Measurements from ENCODE around the gene ZNF777.
"Not testable (repeated sequence)": the region's sequence is repeated elsewhere in the genome, so short reads cannot be mapped to it uniquely, and the experiment has no call there.

ZNF777 gene

GRCh38 chr7:149450821-149451220 is 10.0 kb downstream of the ZNF777 start:
- no peaks in the 10 kb centered on the region for H3K27me3 Mint-ChIP-seq
- peaks cover 36% of the 10 kb centered on the region for H3K36me3 Mint-ChIP-seq
- no peaks in the 10 kb centered on the region for H3K4me1 Mint-ChIP-seq
- DNase-seq: no peak
- no peak overlapping the region for H3K4me3 Mint-ChIP-seq
- no peak overlapping the region for H3K27ac Mint-ChIP-seq
- no peaks in the 10 kb centered on the region for H3K9me3 Mint-ChIP-seq
- CTCF ChIA-PET: no interaction called here

GRCh38 chr7:149449897-149450296 is 11.0 kb downstream of the ZNF777 start:
- no peak overlapping the region for H3K4me3 Mint-ChIP-seq
- CTCF ChIA-PET: no interaction called here
- H3K4me1 Mint-ChIP-seq: no peaks in the 10 kb centered on the region
- no peaks in the 10 kb centered on the region for H3K9me3 Mint-ChIP-seq
- no peak for DNase-seq
- no peaks in the 10 kb centered on the region for H3K27me3 Mint-ChIP-seq
- no peak overlapping the region for H3K27ac Mint-ChIP-seq
- peaks cover 40% of the 10 kb centered on the region for H3K36me3 Mint-ChIP-seq

GRCh38 chr7:149448961-149449360 is 11.9 kb downstream of the ZNF777 start:
- no peak for DNase-seq
- Mint-ChIP-seq H3K9me3 (no peaks in the 10 kb centered on the region), H3K4me1 (no peaks in the 10 kb centered on the region), H3K36me3 (peaks cover 44% of the 10 kb centered on the region), H3K4me3 (no peak overlapping the region), H3K27ac (no peak overlapping the region), H3K27me3 (no peaks in the 10 kb centered on the region)
- CTCF ChIA-PET: no interaction called here

- not testable (repeated sequence) for H3K4me3 Mint-ChIP-seq, DNase-seq, H3K9me3 Mint-ChIP-seq, H3K27me3 Mint-ChIP-seq, H3K27ac Mint-ChIP-seq, H3K4me1 Mint-ChIP-seq
- CTCF ChIA-PET: interaction anchor here (0.6 kb wide), 1 partner anchor 531 kb away, joined by 3 read pairs; no protein-coding TSS in a partner anchor
- H3K36me3 Mint-ChIP-seq: peaks cover 39% of the 10 kb centered on the region
Observed at GRCh38 chr7:149446026-149446425, 14.8 kb downstream of the ZNF777 start.

GRCh38 chr7:149444287-149444686 is 16.6 kb downstream of the ZNF777 start:
- DNase-seq: no peak
- CTCF ChIA-PET: no interaction called here
- Mint-ChIP-seq H3K27me3 (no peaks in the 10 kb centered on the region), H3K4me3 (no peak overlapping the region), H3K4me1 (peaks cover 14% of the 10 kb centered on the region), H3K27ac (no peak overlapping the region), H3K9me3 (no peaks in the 10 kb centered on the region), H3K36me3 (peaks cover 38% of the 10 kb centered on the region)

- peaks cover 15% of the 10 kb centered on the region for H3K4me1 Mint-ChIP-seq
- no peak for DNase-seq
- no peak overlapping the region for H3K27ac Mint-ChIP-seq
- H3K9me3 Mint-ChIP-seq: no peaks in the 10 kb centered on the region
- no peaks in the 10 kb centered on the region for H3K27me3 Mint-ChIP-seq
- CTCF ChIA-PET: interaction anchor here (0.6 to 1.0 kb wide), 2 partner anchors 21 to 236 kb away, joined by 3 read pairs; no protein-coding TSS in a partner anchor
- peaks cover 39% of the 10 kb centered on the region for H3K36me3 Mint-ChIP-seq
- H3K4me3 Mint-ChIP-seq: no peak overlapping the region
Observed at GRCh38 chr7:149443523-149443922, 17.3 kb downstream of the ZNF777 start.

GRCh38 chr7:149442924-149443323 is 17.9 kb downstream of the ZNF777 start:
- Mint-ChIP-seq H3K36me3 (peaks cover 39% of the 10 kb centered on the region), H3K27me3 (no peaks in the 10 kb centered on the region), H3K27ac (no peak overlapping the region), H3K4me3 (no peak overlapping the region), H3K9me3 (no peaks in the 10 kb centered on the region), H3K4me1 (peaks cover 15% of the 10 kb centered on the region)
- DNase-seq: no peak
- CTCF ChIA-PET: interaction anchor here (0.6 to 1.0 kb wide), 2 partner anchors 20 to 235 kb away, joined by 3 read pairs; no protein-coding TSS in a partner anchor

- no peak for DNase-seq
Observed at GRCh38 chr7:149440222-149440621, 20.6 kb downstream of the ZNF777 start.

GRCh38 chr7:149436358-149436757 is 24.5 kb downstream of the ZNF777 start:
- Mint-ChIP-seq H3K4me1 (peaks cover 15% of the 10 kb centered on the region), H3K27me3 (no peaks in the 10 kb centered on the region), H3K9me3 (no peaks in the 10 kb centered on the region), H3K27ac (no peak overlapping the region), H3K4me3 (no peak overlapping the region), H3K36me3 (peaks cover 40% of the 10 kb centered on the region)
- CTCF ChIA-PET: no interaction called here
- DNase-seq: no peak

More at GRCh38 chr7:149440222-149440621, 20.6 kb downstream of the ZNF777 start:
- H3K36me3 Mint-ChIP-seq: peaks cover 25% of the 10 kb centered on the region
- no peaks in the 10 kb centered on the region for H3K9me3 Mint-ChIP-seq
- CTCF ChIA-PET: interaction anchor here (2.4 kb wide), 1 partner anchor 18 kb away, joined by 12 read pairs; no protein-coding TSS in a partner anchor
- no peak overlapping the region for H3K4me3 Mint-ChIP-seq
- peak overlapping the region; percentile 17 for H3K27ac Mint-ChIP-seq
- peaks cover 15% of the 10 kb centered on the region for H3K4me1 Mint-ChIP-seq
- no peaks in the 10 kb centered on the region for H3K27me3 Mint-ChIP-seq

- CTCF ChIA-PET: interaction anchor here (0.8 kb wide), 1 partner anchor 10 kb away, joined by 3 read pairs; no protein-coding TSS in a partner anchor
- Mint-ChIP-seq H3K4me3 (no peak overlapping the region), H3K4me1 (peaks cover 16% of the 10 kb centered on the region), H3K27ac (no peak overlapping the region), H3K9me3 (no peaks in the 10 kb centered on the region), H3K27me3 (no peaks in the 10 kb centered on the region), H3K36me3 (peaks cover 52% of the 10 kb centered on the region)
- DNase-seq: no peak
Observed at GRCh38 chr7:149433124-149433523, 27.7 kb downstream of the ZNF777 start.

- Mint-ChIP-seq H3K4me3 (no peak overlapping the region), H3K36me3 (peaks cover 48% of the 10 kb centered on the region), H3K9me3 (no peaks in the 10 kb centered on the region), H3K4me1 (peaks cover 16% of the 10 kb centered on the region), H3K27me3 (no peaks in the 10 kb centered on the region), H3K27ac (no peak overlapping the region)
- DNase-seq: no peak
- CTCF ChIA-PET: no interaction called here
Observed at GRCh38 chr7:149432121-149432691, 28.7 kb downstream of the ZNF777 start.

GRCh38 chr7:149431486-149432120 is 29.3 kb downstream of the ZNF777 start:
- Mint-ChIP-seq H3K27me3 (no peaks in the 10 kb centered on the region), H3K36me3 (peaks cover 48% of the 10 kb centered on the region), H3K4me1 (peaks cover 16% of the 10 kb centered on the region), H3K9me3 (no peaks in the 10 kb centered on the region), H3K4me3 (no peak overlapping the region), H3K27ac (no peak overlapping the region)
- CTCF ChIA-PET: no interaction called here
- no peak for DNase-seq

- CTCF ChIA-PET: no interaction called here
- H3K9me3 Mint-ChIP-seq: no peaks in the 10 kb centered on the region
- H3K36me3 Mint-ChIP-seq: peaks cover 47% of the 10 kb centered on the region
- no peak overlapping the region for H3K27ac Mint-ChIP-seq
- H3K4me3 Mint-ChIP-seq: no peak overlapping the region
- H3K27me3 Mint-ChIP-seq: no peaks in the 10 kb centered on the region
- no peak for DNase-seq
- H3K4me1 Mint-ChIP-seq: peaks cover 16% of the 10 kb centered on the region
Observed at GRCh38 chr7:149430192-149430591, 30.7 kb downstream of the ZNF777 start.

- Mint-ChIP-seq H3K4me3 (no peak overlapping the region), H3K4me1 (peaks cover 22% of the 10 kb centered on the region), H3K36me3 (peaks cover 30% of the 10 kb centered on the region), H3K27me3 (peaks cover 12% of the 10 kb centered on the region), H3K27ac (no peak overlapping the region), H3K9me3 (no peaks in the 10 kb centered on the region)
- CTCF ChIA-PET: no interaction called here
- DNase-seq: no peak
Observed at GRCh38 chr7:149427893-149428292, 33.0 kb downstream of the ZNF777 start.

GRCh38 chr7:149427096-149427680 is 33.7 kb downstream of the ZNF777 start:
- Mint-ChIP-seq H3K4me3 (no peak overlapping the region), H3K27ac (no peak overlapping the region), H3K36me3 (peaks cover 24% of the 10 kb centered on the region), H3K4me1 (peaks cover 22% of the 10 kb centered on the region), H3K9me3 (no peaks in the 10 kb centered on the region), H3K27me3 (peaks cover 12% of the 10 kb centered on the region)
- CTCF ChIA-PET: no interaction called here
- DNase-seq: no peak
